Measurements from ENCODE around the gene UFD1. TPM values are rescaled to one million over a fixed set of nuclear protein-coding genes. Genes with fewer than 3 reads are reported as not detected.

The UFD1 gene
- total and polyA plus RNA-seq, 8 donors, result 3.8 to 86.6 (median 51.3) TPM

- no peak overlapping the region for H3K27ac ChIP-seq
Observed at GRCh38 chr22:19510919-19511341, 31.9 kb upstream of the UFD1 start.

DNA sequence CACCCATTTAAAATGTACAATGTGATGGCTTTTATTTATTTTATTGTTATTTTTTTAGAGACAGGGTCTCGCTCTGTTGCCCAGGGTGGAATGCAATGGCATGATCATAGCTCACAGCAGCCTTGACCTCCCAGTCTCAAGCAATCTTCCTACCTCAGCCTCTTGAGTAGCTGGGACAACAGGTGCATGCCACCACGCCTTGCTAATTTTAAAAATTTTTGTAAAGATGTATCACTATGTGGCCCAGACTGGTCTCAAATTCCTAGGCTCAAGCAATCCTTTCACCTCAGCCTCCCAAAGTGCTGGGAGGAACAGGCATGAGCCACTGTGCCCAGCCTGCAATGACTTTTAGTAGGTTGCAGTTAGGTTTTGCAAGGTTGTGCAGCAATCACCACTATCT lies 30.9 kb upstream of the UFD1 start:
- H3K4me1 ChIP-seq, result no peaks in the 10 kb centered on the region
- intact Hi-C loops (cut with DNase I; ENCODE audit: low total_unique reads), result no loop called here
- H3K27me3 ChIP-seq, result no peaks in the 10 kb centered on the region
- no peaks in the 10 kb centered on the region for H3K36me3 ChIP-seq
- WGBS, 5 donors, result 91 to 100% (median 95%) methylated on average over 2 of the region's 2 CpGs
- DNase-seq, result no peak
- H3K4me3 ChIP-seq, result no peak overlapping the region
- TF ChIP-seq POLR2A (IDR thresholded peaks at IDR 0.05) (no peak), EP300 (IDR thresholded peaks at IDR 0.05) (no peak), POLR2AphosphoS5 (IDR thresholded peaks at IDR 0.05) (no peak)
- TF ChIP-seq, protein P1, sequence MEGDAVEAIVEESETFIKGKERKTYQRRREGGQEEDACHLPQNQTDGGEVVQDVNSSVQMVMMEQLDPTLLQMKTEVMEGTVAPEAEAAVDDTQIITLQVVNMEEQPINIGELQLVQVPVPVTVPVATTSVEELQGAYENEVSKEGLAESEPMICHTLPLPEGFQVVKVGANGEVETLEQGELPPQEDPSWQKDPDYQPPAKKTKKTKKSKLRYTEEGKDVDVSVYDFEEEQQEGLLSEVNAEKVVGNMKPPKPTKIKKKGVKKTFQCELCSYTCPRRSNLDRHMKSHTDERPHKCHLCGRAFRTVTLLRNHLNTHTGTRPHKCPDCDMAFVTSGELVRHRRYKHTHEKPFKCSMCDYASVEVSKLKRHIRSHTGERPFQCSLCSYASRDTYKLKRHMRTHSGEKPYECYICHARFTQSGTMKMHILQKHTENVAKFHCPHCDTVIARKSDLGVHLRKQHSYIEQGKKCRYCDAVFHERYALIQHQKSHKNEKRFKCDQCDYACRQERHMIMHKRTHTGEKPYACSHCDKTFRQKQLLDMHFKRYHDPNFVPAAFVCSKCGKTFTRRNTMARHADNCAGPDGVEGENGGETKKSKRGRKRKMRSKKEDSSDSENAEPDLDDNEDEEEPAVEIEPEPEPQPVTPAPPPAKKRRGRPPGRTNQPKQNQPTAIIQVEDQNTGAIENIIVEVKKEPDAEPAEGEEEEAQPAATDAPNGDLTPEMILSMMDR (IDR thresholded peaks at IDR 0.05), result no peak
- no peak overlapping the region for H3K27ac ChIP-seq
- H3K9me3 ChIP-seq, result no peaks in the 10 kb centered on the region

More at GRCh38 chr22:19510919-19511341, 31.9 kb upstream of the UFD1 start:
- DNase-seq, result no peak
- H3K4me3 ChIP-seq, result no peak overlapping the region
- no peaks in the 10 kb centered on the region for H3K4me1 ChIP-seq
- 61 to 97% (median 92%) methylated on average over 2 of the region's 2 CpGs for WGBS, 5 donors
- intact Hi-C loops (cut with DNase I; ENCODE audit: low total_unique reads), result no loop called here
- H3K27me3 ChIP-seq, result no peaks in the 10 kb centered on the region
- TF ChIP-seq, protein P1 (IDR thresholded peaks at IDR 0.05), result no peak
- TF ChIP-seq POLR2AphosphoS5 (IDR thresholded peaks at IDR 0.05) (no peak), EP300 (IDR thresholded peaks at IDR 0.05) (no peak), POLR2A (IDR thresholded peaks at IDR 0.05) (no peak)
- no peaks in the 10 kb centered on the region for H3K9me3 ChIP-seq
- H3K36me3 ChIP-seq, result no peaks in the 10 kb centered on the region

DNA sequence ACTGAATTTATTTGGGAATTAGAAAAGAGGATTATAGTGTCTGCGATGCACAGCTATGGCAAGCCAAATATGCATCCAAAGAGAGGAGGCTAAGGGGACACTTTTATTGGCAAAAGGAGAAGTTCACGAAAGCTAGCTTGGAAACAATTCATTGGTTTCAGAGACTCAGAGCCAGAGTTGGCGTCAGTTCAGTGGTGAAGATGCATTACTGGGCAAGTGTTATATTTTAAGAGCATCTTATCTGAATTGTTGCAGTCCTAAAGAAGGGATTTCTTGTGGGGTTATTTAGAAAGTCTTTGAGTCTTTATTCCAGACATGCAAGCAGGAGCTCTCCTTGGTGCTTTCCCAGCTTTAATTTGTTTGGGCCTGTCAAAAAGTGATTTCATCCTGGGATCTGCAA lies 30.2 kb upstream of the UFD1 start:
- no peaks in the 10 kb centered on the region for H3K4me1 ChIP-seq
- no peak overlapping the region for H3K27ac ChIP-seq
- H3K36me3 ChIP-seq, result no peaks in the 10 kb centered on the region
- H3K9me3 ChIP-seq, result no peaks in the 10 kb centered on the region
- H3K27me3 ChIP-seq, result no peaks in the 10 kb centered on the region
- H3K4me3 ChIP-seq, result no peak overlapping the region
- WGBS, 5 donors, result 77 to 94% (median 89%) methylated on average over 3 of the region's 3 CpGs
- no peak for DNase-seq
- intact Hi-C loops (cut with DNase I; ENCODE audit: low total_unique reads), result no loop called here
- no peak for TF ChIP-seq EP300 (IDR thresholded peaks at IDR 0.05)
- no peak for TF ChIP-seq POLR2AphosphoS5 (IDR thresholded peaks at IDR 0.05)
- TF ChIP-seq POLR2A (IDR thresholded peaks at IDR 0.05), result no peak
- TF ChIP-seq, protein P1 (IDR thresholded peaks at IDR 0.05), result no peak

GRCh38 chr22:19508024-19508776 lies 29.2 kb upstream of the UFD1 start:
- H3K4me3 ChIP-seq, result no peak overlapping the region
- H3K27me3 ChIP-seq, result no peaks in the 10 kb centered on the region
- H3K4me1 ChIP-seq, result no peaks in the 10 kb centered on the region
- DNase-seq, result no peak
- H3K36me3 ChIP-seq, result no peaks in the 10 kb centered on the region
- no peak overlapping the region for H3K27ac ChIP-seq
- intact Hi-C loops (cut with DNase I; ENCODE audit: low total_unique reads), result no loop called here
- WGBS, 5 donors, result 93 to 97% (median 95%) methylated on average over 10 of the region's 10 CpGs
- TF ChIP-seq EP300 (IDR thresholded peaks at IDR 0.05) (no peak), POLR2A (IDR thresholded peaks at IDR 0.05) (no peak), POLR2AphosphoS5 (IDR thresholded peaks at IDR 0.05) (no peak)
- TF ChIP-seq, protein P1 (IDR thresholded peaks at IDR 0.05), result no peak
- H3K9me3 ChIP-seq, result no peaks in the 10 kb centered on the region
